Cardiac muscle cell (in vitro differentiated cells and primary cell): ENCODE data around the gene TTC28. TPM values are rescaled to one million over a fixed set of nuclear protein-coding genes. Genes with fewer than 3 reads are reported as not detected.

Experiments
- DNase-seq, 2 donors: peaks; one replicate each; pipeline versions ENCODE4 v3.0.0 to v3.0.0-alpha.2; 2010 to 2017; ENCODE audit warnings: low read depth in 1 of 2, low spot score in 1 of 2
- H3K27ac ChIP-seq: fragments of 200-600 bp; sonication (generic); 2 replicates; pipeline ENCODE4 v1.5.1; 2016
- H3K27me3 ChIP-seq: fragments of 200-600 bp; sonication (generic); 2 replicates; pipeline ENCODE4 v1.6.0; 2016; ENCODE audit warnings: control low read depth
- H3K36me3 ChIP-seq: fragments of 200-600 bp; sonication (generic); 2 replicates; pipeline ENCODE4 v1.5.1; 2016; ENCODE audit warnings: control low read depth
- H3K4me1 ChIP-seq: fragments of 200-600 bp; sonication (generic); 2 replicates; pipeline ENCODE4 v1.8.1; 2017; ENCODE audit warnings: low read depth, mild to moderate bottlenecking, mixed run types
- H3K4me3 ChIP-seq: fragments of 200-600 bp; sonication (generic); 2 replicates; pipeline ENCODE4 v1.5.1; 2016; ENCODE audit warnings: mild to moderate bottlenecking
- H3K9me3 ChIP-seq: fragments of 200-600 bp; sonication (generic); 2 replicates; pipeline ENCODE4 v1.5.1; 2017; ENCODE audit warnings: low read depth, mild to moderate bottlenecking, control low read depth
- polyA plus RNA-seq: library from polyadenylated mRNA; unstranded; fragments of >200 nt; fragmentation: Nextera tagmentation; extraction: Ambion mirVana; gene quantifications from 2 replicates; pipeline ENCODE4 v1.2.1, GENCODE V29; 2016
- total RNA-seq: library from RNA; depleted of rRNA; stranded (reverse); fragments of >200 nt; gene quantifications from 2 replicates; pipeline ENCODE4 v1.2.3, GENCODE V29; 2016
- TF ChIP-seq, protein P1 (sequence below): IDR thresholded peaks from 2 replicates; pipeline ENCODE4 v1.5.1; 2012; ENCODE audit warnings: low read depth, mild to moderate bottlenecking, low read length

Gene TTC28
- total and polyA plus RNA-seq, 2 experiments from 2014 or later = 27.3 to 109 TPM

DNA sequence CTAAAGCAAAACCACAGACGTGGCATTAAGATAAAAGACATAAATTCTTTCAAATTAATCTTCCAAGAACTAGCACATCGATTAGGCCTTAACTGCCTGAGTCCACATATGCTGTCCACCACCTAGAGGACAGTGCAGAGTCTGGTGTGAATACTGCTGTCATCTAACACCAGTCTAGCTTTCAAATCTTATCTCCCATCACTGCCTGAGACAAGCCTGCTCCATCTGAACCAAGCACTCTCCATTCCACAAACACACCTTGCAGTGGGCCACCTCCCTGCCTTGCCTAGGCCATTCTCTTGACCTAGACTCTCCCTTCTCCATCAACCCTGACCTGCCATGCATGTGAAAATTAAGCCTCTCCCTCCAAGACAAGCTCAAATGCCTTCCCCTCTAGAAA, 631.1 kb downstream of the TTC28 start:
- Histone ChIP-seq H3K36me3 (no peaks in the 10 kb centered on the region), H3K27ac (no peak overlapping the region), H3K4me3 (no peak overlapping the region), H3K9me3 (no peaks in the 10 kb centered on the region), H3K4me1 (peaks cover 5% of the 10 kb centered on the region), H3K27me3 (no peaks in the 10 kb centered on the region)
- DNase-seq = no peak
- TF ChIP-seq, protein P1, sequence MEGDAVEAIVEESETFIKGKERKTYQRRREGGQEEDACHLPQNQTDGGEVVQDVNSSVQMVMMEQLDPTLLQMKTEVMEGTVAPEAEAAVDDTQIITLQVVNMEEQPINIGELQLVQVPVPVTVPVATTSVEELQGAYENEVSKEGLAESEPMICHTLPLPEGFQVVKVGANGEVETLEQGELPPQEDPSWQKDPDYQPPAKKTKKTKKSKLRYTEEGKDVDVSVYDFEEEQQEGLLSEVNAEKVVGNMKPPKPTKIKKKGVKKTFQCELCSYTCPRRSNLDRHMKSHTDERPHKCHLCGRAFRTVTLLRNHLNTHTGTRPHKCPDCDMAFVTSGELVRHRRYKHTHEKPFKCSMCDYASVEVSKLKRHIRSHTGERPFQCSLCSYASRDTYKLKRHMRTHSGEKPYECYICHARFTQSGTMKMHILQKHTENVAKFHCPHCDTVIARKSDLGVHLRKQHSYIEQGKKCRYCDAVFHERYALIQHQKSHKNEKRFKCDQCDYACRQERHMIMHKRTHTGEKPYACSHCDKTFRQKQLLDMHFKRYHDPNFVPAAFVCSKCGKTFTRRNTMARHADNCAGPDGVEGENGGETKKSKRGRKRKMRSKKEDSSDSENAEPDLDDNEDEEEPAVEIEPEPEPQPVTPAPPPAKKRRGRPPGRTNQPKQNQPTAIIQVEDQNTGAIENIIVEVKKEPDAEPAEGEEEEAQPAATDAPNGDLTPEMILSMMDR = no peak

DNA sequence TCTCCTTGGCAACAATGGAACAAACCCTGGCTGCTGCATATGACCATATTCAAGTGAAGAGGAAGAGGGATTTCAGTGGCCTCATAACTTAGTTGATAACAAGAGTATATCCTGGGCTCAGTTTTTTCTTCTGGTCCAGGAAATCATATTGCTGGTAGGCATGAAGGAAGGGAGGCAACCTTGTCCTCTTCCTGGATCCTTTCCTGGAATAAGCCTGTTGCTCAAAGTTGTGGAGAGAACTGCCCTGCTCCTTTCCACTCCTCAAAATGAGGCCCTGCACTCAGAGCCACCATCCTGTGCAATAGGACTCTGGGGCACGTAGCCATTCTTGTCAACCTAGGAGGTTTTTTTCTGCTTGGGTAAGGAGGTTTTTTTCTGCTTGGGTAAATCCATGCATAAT, 631.9 kb downstream of the TTC28 start:
- TF ChIP-seq, protein P1 = no peak
- H3K9me3 ChIP-seq = no peaks in the 10 kb centered on the region
- no peaks in the 10 kb centered on the region for H3K36me3 ChIP-seq
- DNase-seq = no peak
- no peak overlapping the region for H3K4me3 ChIP-seq
- H3K4me1 ChIP-seq = peaks cover 9% of the 10 kb centered on the region
- no peak overlapping the region for H3K27ac ChIP-seq
- no peaks in the 10 kb centered on the region for H3K27me3 ChIP-seq

DNA sequence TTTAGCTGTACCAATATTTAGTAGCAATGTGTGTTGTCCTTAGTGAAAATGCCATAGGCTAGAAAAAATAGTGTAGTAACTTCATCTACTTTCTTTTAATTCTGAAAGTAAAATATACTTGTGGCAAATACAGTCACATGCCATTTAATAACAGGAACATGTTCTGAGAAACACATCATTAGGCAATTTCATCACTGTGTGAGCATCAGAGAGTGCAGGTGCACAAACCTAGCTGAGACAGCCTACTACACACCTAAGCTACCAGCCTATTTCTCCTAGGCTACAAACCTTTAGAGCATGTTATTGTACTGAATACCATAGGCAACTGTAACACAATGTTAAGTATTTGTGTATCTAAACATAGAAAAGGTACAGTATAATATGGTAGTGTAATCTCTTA, 633.5 kb downstream of the TTC28 start:
- TF ChIP-seq, protein P1 = no peak
- H3K4me3 ChIP-seq = no peak overlapping the region
- no peak for DNase-seq

DNA sequence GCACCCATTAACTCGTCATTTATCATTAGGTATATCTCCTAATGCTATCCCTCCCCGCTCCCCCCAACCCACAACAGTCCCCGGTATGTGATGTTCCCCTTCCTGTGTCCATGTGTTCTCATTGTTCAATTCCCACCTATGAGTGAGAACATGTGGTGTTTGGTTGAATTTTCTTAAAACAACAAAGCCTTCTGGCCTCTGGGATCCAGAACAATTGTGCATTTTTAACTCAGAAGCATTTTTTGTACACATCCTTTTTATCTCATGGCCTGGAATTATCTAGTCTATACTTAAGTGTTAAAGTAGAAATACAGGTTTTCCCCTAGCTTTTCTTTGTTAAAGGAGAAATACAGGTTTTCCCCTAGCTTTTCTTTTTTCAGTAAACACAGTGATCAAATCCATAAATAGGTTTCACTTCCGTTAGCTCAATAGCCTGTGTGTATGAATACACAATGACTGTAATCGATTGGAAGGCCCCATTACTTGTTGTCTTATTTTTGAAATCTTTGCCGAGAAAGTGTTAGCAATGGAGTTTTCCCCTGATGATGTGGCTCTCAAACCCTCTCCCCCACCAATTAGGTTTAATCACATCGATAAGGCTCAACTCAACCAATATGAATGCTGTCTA, 635.0 kb downstream of the TTC28 start:
- no peak for DNase-seq
- Histone ChIP-seq H3K27ac (no peak overlapping the region), H3K4me1 (peaks cover 9% of the 10 kb centered on the region), H3K4me3 (no peak overlapping the region), H3K9me3 (no peaks in the 10 kb centered on the region), H3K27me3 (no peaks in the 10 kb centered on the region), H3K36me3 (no peaks in the 10 kb centered on the region)
- TF ChIP-seq, protein P1 = no peak

More for the DNA sequence above, 633.5 kb downstream of the TTC28 start:
- Histone ChIP-seq H3K27me3 (no peaks in the 10 kb centered on the region), H3K4me1 (peaks cover 9% of the 10 kb centered on the region), H3K36me3 (no peaks in the 10 kb centered on the region), H3K27ac (no peak overlapping the region), H3K9me3 (no peaks in the 10 kb centered on the region)

DNA sequence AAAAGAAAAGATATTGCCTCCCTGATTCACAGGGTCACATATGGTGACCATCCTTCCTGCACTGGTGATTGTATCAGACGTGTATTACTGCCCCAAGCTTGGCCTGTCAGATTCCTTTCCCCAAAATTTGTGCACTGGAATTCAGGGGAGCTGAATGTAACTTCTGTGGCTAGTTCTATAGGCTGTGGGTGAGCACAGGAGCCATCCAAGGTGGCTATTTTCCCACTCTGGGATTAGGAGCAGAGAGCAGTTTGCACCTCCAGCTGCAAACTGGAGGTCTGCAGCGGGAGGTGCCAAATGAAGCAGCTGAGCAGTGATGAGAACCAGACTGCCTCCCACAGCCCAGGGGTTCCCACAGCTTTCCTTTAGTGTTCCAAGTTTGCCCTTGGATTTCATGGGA, 636.4 kb downstream of the TTC28 start:
- peak in 1 of 2 donors; percentile 69 for DNase-seq
- TF ChIP-seq, protein P1 = no peak
- Histone ChIP-seq H3K27ac (peak overlapping the region; percentile 88), H3K9me3 (no peaks in the 10 kb centered on the region), H3K27me3 (no peaks in the 10 kb centered on the region), H3K36me3 (no peaks in the 10 kb centered on the region), H3K4me1 (peaks cover 9% of the 10 kb centered on the region), H3K4me3 (no peak overlapping the region)
